ENCODE data around the gene S100A5.
"Not testable (repeated sequence)": the region's sequence is repeated elsewhere in the genome, so short reads cannot be mapped to it uniquely, and the experiment has no call there.

S100A5 gene

DNA sequence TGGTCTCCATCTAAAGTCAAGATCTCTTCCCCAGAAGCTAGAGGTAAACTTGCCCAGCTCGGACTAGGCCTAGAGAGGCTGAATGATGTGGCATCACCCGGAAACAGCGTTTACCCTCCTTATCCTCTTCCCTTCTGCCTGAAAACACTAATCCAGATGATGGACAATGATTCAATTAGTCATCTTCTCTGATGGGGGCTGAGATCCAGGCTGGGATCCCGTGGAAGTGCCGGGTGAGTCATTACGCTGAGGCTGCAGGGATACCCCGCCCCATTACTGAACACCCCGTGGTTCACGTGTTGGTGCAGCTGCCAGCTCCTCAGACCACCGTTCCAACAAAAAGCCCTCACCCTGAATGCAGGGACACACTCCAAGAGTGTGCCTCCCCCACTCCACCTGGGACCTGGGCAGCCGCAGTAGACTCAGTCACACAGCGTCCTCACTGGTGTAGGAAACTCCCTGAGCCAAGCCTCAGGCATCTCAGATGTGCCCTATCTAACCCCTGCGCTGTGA lies 7.0 kb downstream of the S100A5 start:
- DNase-seq (ENCODE audit: low read depth) = no peak

- peak; percentile 57 for DNase-seq (ENCODE audit: low read depth)
These were observed 7.8 kb downstream of the S100A5 start for GRCh38 chr1:153532769-153533599.

GRCh38 chr1:153532181-153532580 lies 8.6 kb downstream of the S100A5 start:
- peak; percentile 26 for DNase-seq (ENCODE audit: low read depth)

DNA sequence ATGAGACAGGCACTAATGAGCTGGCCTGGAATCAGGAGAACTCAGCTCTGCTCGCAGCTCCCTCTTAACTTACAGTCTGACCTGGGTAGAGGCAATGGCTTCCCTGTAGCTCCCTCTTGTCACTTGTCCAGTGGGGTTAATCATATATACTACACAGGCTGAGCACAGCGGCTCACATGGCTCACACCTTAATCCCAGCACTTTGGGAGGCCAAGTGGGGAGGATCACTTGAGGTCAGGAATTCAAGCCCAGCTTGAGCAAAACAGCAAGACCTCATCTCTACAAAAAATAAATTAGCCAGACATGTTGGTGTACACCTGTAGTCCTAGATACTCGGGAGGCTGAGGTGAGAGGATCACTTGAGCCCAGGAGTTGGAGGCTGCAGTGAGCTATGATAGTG lies 9.1 kb downstream of the S100A5 start:
- DNase-seq (ENCODE audit: low read depth) = no peak

- no peak for DNase-seq (ENCODE audit: low read depth)
These were observed 13.1 kb downstream of the S100A5 start for GRCh38 chr1:153527683-153528040.

GRCh38 chr1:153527023-153527682 lies 13.6 kb downstream of the S100A5 start:
- DNase-seq (ENCODE audit: low read depth) = no peak

DNA sequence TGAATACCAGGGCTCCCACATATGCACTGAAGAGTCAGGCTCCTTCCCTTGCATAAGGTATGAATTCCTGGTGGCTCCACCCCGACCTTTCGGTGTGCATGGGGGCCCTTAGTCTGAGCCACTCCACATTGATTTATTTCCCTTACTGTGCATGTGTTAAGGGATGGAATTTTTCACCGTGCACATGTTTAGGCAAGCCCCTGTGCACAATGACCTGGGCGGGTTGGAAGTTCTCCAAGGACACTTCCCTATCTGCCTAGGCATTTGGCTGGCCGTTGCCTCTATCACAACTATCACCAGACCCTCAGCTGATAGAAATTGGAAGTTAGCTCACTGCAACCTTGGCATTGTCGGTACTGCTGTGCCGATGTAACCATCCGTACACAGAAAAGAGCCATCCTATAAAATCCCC lies 14.6 kb downstream of the S100A5 start:
- no peak for DNase-seq (ENCODE audit: low read depth)

DNA sequence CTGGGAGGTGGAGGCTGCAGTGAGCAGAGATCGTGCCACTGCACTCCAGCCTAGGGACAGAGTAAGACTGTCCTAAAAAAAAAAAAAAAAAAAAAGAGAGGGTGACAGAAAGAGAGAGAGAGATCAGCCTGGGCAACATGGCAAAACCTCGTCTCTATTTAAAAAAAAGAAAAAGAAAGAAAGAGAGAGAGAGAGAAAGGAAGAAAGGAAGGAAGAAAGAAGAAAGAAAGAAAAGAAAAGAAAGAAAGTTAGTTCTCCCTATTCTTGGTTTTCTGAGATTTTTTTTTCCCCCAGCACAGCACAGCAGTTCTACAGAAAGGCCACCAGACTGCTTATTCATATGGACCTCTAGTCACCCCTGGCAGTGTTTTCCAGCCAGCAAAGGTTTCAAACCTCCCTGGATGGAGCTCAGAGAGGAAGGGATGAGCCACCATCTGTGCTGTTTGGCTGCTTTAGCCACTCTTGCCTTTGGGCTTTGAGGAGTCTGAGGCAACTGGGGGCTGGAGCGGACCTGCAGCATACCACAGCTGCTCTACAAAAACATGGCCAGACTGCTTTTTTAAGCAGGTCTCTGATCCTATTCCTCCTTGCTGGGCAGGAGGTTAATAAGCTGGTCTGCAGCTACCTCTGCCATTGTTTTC lies 15.5 kb downstream of the S100A5 start:
- no peak for DNase-seq (ENCODE audit: low read depth)

GRCh38 chr1:153522353-153523048 lies 18.2 kb downstream of the S100A5 start:
- not testable (repeated sequence) for DNase-seq (ENCODE audit: low read depth)

- not testable (repeated sequence) for DNase-seq (ENCODE audit: low read depth)
These were observed 18.9 kb downstream of the S100A5 start for GRCh38 chr1:153521808-153522207.

GRCh38 chr1:153520818-153521476 lies 19.8 kb downstream of the S100A5 start:
- no peak for DNase-seq (ENCODE audit: low read depth)

- not testable (repeated sequence) for DNase-seq (ENCODE audit: low read depth)
These were observed 20.5 kb downstream of the S100A5 start for GRCh38 chr1:153520137-153520691.

- DNase-seq (ENCODE audit: low read depth) = no peak
These were observed 21.5 kb downstream of the S100A5 start for GRCh38 chr1:153519242-153519641.

GRCh38 chr1:153515504-153516394 lies 25.0 kb downstream of the S100A5 start:
- DNase-seq (ENCODE audit: low read depth) = no peak

- no peak for DNase-seq (ENCODE audit: low read depth)
These were observed 27.1 kb downstream of the S100A5 start for GRCh38 chr1:153513666-153514065.

GRCh38 chr1:153513023-153513422 lies 27.7 kb downstream of the S100A5 start:
- DNase-seq (ENCODE audit: low read depth) = no peak

GRCh38 chr1:153510984-153511410 lies 29.7 kb downstream of the S100A5 start:
- peak; percentile 71 for DNase-seq (ENCODE audit: low read depth)

DNA sequence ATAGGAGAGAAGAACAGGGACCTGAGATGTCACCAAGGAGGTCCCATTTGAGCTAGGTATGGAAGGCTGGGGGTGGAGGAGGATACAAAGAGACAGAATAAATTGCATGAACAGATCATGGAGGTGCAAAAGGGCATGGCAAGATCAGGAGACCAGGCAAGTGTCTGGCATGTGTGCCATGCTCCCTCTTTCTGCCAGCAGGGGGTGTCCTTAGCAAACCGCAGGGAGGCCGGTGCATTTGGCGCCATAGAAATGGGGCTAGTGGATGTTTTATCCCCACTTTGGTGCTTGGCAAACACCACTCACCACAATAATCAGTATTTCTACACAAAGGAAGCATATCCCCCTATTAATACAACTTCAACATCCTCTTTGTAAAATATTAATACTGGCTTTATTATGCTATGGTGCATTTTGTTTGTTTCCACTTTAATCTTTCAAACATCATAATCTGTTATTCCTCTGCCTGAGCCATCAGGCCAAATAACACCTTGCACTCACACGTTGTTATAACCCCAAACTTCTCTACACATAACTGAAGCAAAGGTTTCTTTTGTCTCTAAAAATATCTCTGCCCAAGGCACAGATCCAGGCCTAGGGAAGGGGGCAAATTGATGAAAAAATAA lies 30.9 kb downstream of the S100A5 start:
- DNase-seq (ENCODE audit: low read depth) = peak; percentile 48

- DNase-seq (ENCODE audit: low read depth) = no peak
These were observed 31.7 kb downstream of the S100A5 start for GRCh38 chr1:153509036-153509435.

Measured in stimulated activated CD8-positive, alpha-beta memory T cell treated with anti-CD3 and anti-CD28 coated beads, Interleukin-4, amount 100 ng/mL, for 24 hours (primary cell).